Ishikawa (cell line): Measurements from ENCODE around the gene CLIP4.

Experiments
- CEBPB ChIP-seq: IDR thresholded peaks from 2 replicates; pipeline ENCODE4 v1.6.1; 2012
- CREB1 ChIP-seq: IDR thresholded peaks from 2 replicates; pipeline ENCODE4 v1.6.1; 2012; ENCODE audit warnings: low read depth
- EGR1 ChIP-seq: IDR thresholded peaks from 2 replicates; pipeline ENCODE4 v1.6.1; 2012
- EP300 ChIP-seq: IDR thresholded peaks from 2 replicates; pipeline ENCODE4 v1.6.1; 2012; ENCODE audit warnings: borderline replicate concordance
- FOXM1 ChIP-seq: IDR thresholded peaks from 2 replicates; pipeline ENCODE4 v1.6.1; 2012; ENCODE audit warnings: low read depth, borderline replicate concordance
- NFIC ChIP-seq: IDR thresholded peaks from 2 replicates; pipeline ENCODE4 v1.6.1; 2012
- RAD21 ChIP-seq: IDR thresholded peaks from 2 replicates; pipeline ENCODE4 v1.6.1; 2012; ENCODE audit warnings: low read depth
- REST ChIP-seq: IDR thresholded peaks from 2 replicates; pipeline ENCODE4 v1.6.1; 2012; ENCODE audit warnings: low read depth, mild to moderate bottlenecking
- TAF1 ChIP-seq: IDR thresholded peaks from 2 replicates; pipeline ENCODE4 v1.6.1; 2012; ENCODE audit warnings: low read depth, mild to moderate bottlenecking
- TCF12 ChIP-seq: IDR thresholded peaks from 2 replicates; pipeline ENCODE4 v1.6.1; 2012; ENCODE audit warnings: low read depth
- TEAD4 ChIP-seq: IDR thresholded peaks from 2 replicates; pipeline ENCODE4 v1.6.1; 2012
- YY1 ChIP-seq: IDR thresholded peaks from 2 replicates; pipeline ENCODE4 v1.6.1; 2012; ENCODE audit warnings: low read depth
- ZBTB7A ChIP-seq: IDR thresholded peaks from 2 replicates; pipeline ENCODE4 v1.6.1; 2012; ENCODE audit warnings: low read depth
- TF ChIP-seq, protein P1 (sequence below): IDR thresholded peaks from 2 replicates; pipeline ENCODE4 v1.6.1; 2012
- TF ChIP-seq, protein P2 (sequence below): IDR thresholded peaks from 2 replicates; pipeline ENCODE4 v1.6.1; 2012

CLIP4 gene

GRCh38 chr2:29155578-29155977 is 40.4 kb downstream of the CLIP4 start:
- TF ChIP-seq EP300 (no peak), CEBPB (no peak), YY1 (no peak), FOXM1 (no peak), NFIC (no peak), TCF12 (no peak), ZBTB7A (no peak), REST (no peak), TEAD4 (no peak), RAD21 (no peak), TAF1 (no peak)
- TF ChIP-seq, protein P1, sequence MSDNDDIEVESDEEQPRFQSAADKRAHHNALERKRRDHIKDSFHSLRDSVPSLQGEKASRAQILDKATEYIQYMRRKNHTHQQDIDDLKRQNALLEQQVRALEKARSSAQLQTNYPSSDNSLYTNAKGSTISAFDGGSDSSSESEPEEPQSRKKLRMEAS = no peak
- TF ChIP-seq, protein P2, sequence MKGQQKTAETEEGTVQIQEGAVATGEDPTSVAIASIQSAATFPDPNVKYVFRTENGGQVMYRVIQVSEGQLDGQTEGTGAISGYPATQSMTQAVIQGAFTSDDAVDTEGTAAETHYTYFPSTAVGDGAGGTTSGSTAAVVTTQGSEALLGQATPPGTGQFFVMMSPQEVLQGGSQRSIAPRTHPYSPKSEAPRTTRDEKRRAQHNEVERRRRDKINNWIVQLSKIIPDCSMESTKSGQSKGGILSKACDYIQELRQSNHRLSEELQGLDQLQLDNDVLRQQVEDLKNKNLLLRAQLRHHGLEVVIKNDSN = no peak

DNA sequence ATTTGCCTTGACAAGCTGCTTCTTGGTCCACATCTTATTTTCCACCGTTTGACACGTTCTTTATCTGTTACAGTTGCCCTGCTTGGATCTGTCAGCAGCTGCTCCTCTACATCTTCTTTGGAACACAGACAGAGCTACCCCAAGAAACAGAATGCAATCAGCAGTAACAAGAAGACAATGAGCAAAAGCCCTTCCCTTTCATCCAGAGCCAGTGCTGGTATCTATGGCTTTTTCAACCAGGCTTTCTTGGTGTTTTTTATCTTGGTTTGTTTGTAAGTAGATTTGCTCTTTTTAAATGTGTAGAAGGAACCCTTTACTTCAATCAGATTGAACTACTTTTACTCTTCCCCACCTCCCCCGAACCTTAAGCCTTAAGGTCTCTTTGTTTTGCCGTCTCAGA is 41.9 kb downstream of the CLIP4 start:
- TF ChIP-seq, protein P2 = no peak
- no peak for TF ChIP-seq EGR1
- TF ChIP-seq FOXM1 = no peak

GRCh38 chr2:29159125-29159524 is 43.9 kb downstream of the CLIP4 start:
- TF ChIP-seq, protein P2 = no peak
- TF ChIP-seq NFIC (no peak), CREB1 (no peak), CEBPB (no peak), EGR1 (no peak), TEAD4 (no peak), RAD21 (no peak), ZBTB7A (no peak), REST (no peak), FOXM1 (no peak), YY1 (no peak), TCF12 (no peak), EP300 (no peak), TAF1 (no peak)
- TF ChIP-seq, protein P1 = no peak

- no peak for TF ChIP-seq TCF12
- no peak for TF ChIP-seq TEAD4
Observed at GRCh38 chr2:29160184-29160583, 45.0 kb downstream of the CLIP4 start.

- TF ChIP-seq TAF1 = no peak
- no peak for TF ChIP-seq TCF12
- no peak for TF ChIP-seq YY1
- TF ChIP-seq, protein P1 = no peak
- no peak for TF ChIP-seq CREB1
- TF ChIP-seq EP300 = no peak
- TF ChIP-seq CEBPB = no peak
- TF ChIP-seq NFIC = no peak
- no peak for TF ChIP-seq REST
- TF ChIP-seq, protein P2 = no peak
- TF ChIP-seq EGR1 = no peak
- TF ChIP-seq RAD21 = no peak
- TF ChIP-seq FOXM1 = no peak
- TF ChIP-seq TEAD4 = no peak
Observed at GRCh38 chr2:29162204-29162928, 47.2 kb downstream of the CLIP4 start.
